WTC11 (cell line): ENCODE measurements around the gene ICE2. TPM values are rescaled to one million over a fixed set of nuclear protein-coding genes. Genes with fewer than 3 reads are reported as not detected.

Experiments
- ATAC-seq: fragments of 200-7000 bp; cut with Tn5 transposase; 2 replicates; pipeline ENCODE4 v1.10.0; 2021; ENCODE audit warnings: mild to moderate bottlenecking, moderate library complexity
- CTCF ChIA-PET: fragments of 300-600 bp; sonication (Branson Sonifier 250); formaldehyde crosslinking; loops from one replicate; lab custom pipeline; 2021; ENCODE audit warnings: antibody characterized with exemption; lab: Charles Lee
- POLR2A ChIA-PET: fragments of 350-600 bp; sonication (Branson Sonifier 250); formaldehyde crosslinking; loops from one replicate; lab custom pipeline; 2021; ENCODE audit warnings: antibody characterized with exemption; lab: Charles Lee
- DNase-seq: peaks from one replicate; pipeline ENCODE4 v3.0.0; 2021; ENCODE audit warnings: low spot score
- H3K27ac Mint-ChIP-seq: 2 replicates; pipeline ENCODE4 v1.8.0; 2021; ENCODE audit warnings: mixed read lengths
- H3K27me3 Mint-ChIP-seq: 2 replicates; pipeline ENCODE4 v1.8.0; 2021; ENCODE audit warnings: low read depth, mild to moderate bottlenecking, moderate library complexity, mixed read lengths
- H3K36me3 Mint-ChIP-seq: 2 replicates; pipeline ENCODE4 v1.8.0; 2021; ENCODE audit warnings: mixed read lengths
- H3K4me1 Mint-ChIP-seq: 2 replicates; pipeline ENCODE4 v1.8.0; 2022; ENCODE audit warnings: mixed read lengths
- H3K4me3 Mint-ChIP-seq: 2 replicates; pipeline ENCODE4 v1.8.0; 2021; ENCODE audit warnings: mild to moderate bottlenecking, moderate library complexity, mixed read lengths
- H3K9me3 Mint-ChIP-seq: 2 replicates; pipeline ENCODE4 v1.8.0; 2021; ENCODE audit warnings: mixed read lengths
- ARID4B ChIP-seq: sonication (generic); formaldehyde crosslinking; IDR thresholded peaks from 2 replicates; pipeline ENCODE4 v1.8.0; 2023; ENCODE audit warnings: missing genetic modification reagents, mild to moderate bottlenecking, borderline replicate concordance
- CBFB ChIP-seq: sonication (generic); formaldehyde crosslinking; IDR thresholded peaks from 2 replicates; pipeline ENCODE4 v1.8.1; 2022; ENCODE audit warnings: mild to moderate bottlenecking, low read depth, missing genetic modification reagents
- CTCF ChIP-seq: fragments of 200-600 bp; IDR thresholded peaks from 2 replicates; pipeline ENCODE4 v1.8.0; 2022; ENCODE audit warnings: antibody characterized with exemption
- E2F1 ChIP-seq: sonication (generic); formaldehyde crosslinking; IDR thresholded peaks from 2 replicates; pipeline ENCODE4 v1.8.0; 2022; ENCODE audit warnings: mild to moderate bottlenecking, missing genetic modification reagents
- ELF4 ChIP-seq: sonication (generic); formaldehyde crosslinking; IDR thresholded peaks from 2 replicates; pipeline ENCODE4 v1.8.1; 2022; ENCODE audit warnings: low read depth, mild to moderate bottlenecking, moderate library complexity, missing genetic modification reagents
- ESRRA ChIP-seq: sonication (generic); formaldehyde crosslinking; IDR thresholded peaks from 2 replicates; pipeline ENCODE4 v1.8.1; 2022; ENCODE audit warnings: mild to moderate bottlenecking, missing genetic modification reagents, borderline replicate concordance
- FOXP4 ChIP-seq: sonication (generic); formaldehyde crosslinking; IDR thresholded peaks from 2 replicates; pipeline ENCODE4 v1.8.0; 2022; ENCODE audit warnings: mild to moderate bottlenecking, missing genetic modification reagents
- HMGA2 ChIP-seq: fragments of 250-450 bp; sonication (Bioruptor Pico); IDR thresholded peaks from 2 replicates; pipeline ENCODE4 v1.4.0; 2021; ENCODE audit warnings: mild to moderate bottlenecking, moderate library complexity
- IRF1 ChIP-seq: sonication (generic); formaldehyde crosslinking; IDR thresholded peaks from 2 replicates; pipeline ENCODE4 v1.8.0; 2023; ENCODE audit warnings: missing genetic modification reagents
- JUN ChIP-seq: sonication (generic); formaldehyde crosslinking; IDR thresholded peaks from 2 replicates; pipeline ENCODE4 v1.8.0; 2023; ENCODE audit warnings: mild to moderate bottlenecking, missing genetic modification reagents
- KAT7 ChIP-seq: sonication (generic); formaldehyde crosslinking; IDR thresholded peaks from 2 replicates; pipeline ENCODE4 v1.8.1; 2023; ENCODE audit warnings: missing genetic modification reagents, mild to moderate bottlenecking, borderline replicate concordance
- MAX ChIP-seq: sonication (generic); formaldehyde crosslinking; IDR thresholded peaks from 2 replicates; pipeline ENCODE4 v1.8.0; 2022; ENCODE audit warnings: mild to moderate bottlenecking, missing genetic modification reagents
- NR1H2 ChIP-seq: sonication (generic); formaldehyde crosslinking; IDR thresholded peaks from 2 replicates; pipeline ENCODE4 v1.9.0; 2021; ENCODE audit warnings: mild to moderate bottlenecking, moderate library complexity, missing genetic modification reagents
- PRDM15 ChIP-seq: sonication (generic); formaldehyde crosslinking; IDR thresholded peaks from 2 replicates; pipeline ENCODE4 v1.8.0; 2022; ENCODE audit warnings: missing genetic modification reagents
- ZNF219 ChIP-seq: sonication (generic); formaldehyde crosslinking; IDR thresholded peaks from 2 replicates; pipeline ENCODE4 v1.8.0; 2023; ENCODE audit warnings: missing genetic modification reagents, mild to moderate bottlenecking, borderline replicate concordance
- ZNF425 ChIP-seq: fragments of 250-450 bp; sonication (Bioruptor Pico); conservative IDR thresholded peaks from 2 replicates; pipeline ENCODE4 v1.9.0; 2021; ENCODE audit warnings: mild to moderate bottlenecking
- ZNF512 ChIP-seq: sonication (generic); formaldehyde crosslinking; IDR thresholded peaks from 2 replicates; pipeline ENCODE4 v1.8.1; 2022; ENCODE audit warnings: missing genetic modification reagents, borderline replicate concordance
- total RNA-seq: library from RNA; stranded (reverse); gene quantifications from 3 replicates; pipeline ENCODE4 v1.2.3, GENCODE V29; 2021

The ICE2 gene
- total RNA-seq, 1 experiment from 2014 or later, result 76.9 TPM

GRCh38 chr15:60373327-60373726 lies 105.6 kb downstream of the ICE2 start (continued):
- TF ChIP-seq ZNF219 (CRISPR knock-in tag), result no peak
- no peak for TF ChIP-seq ARID4B (CRISPR knock-in tag)
- no peak for TF ChIP-seq ESRRA (CRISPR knock-in tag)
- no peak for TF ChIP-seq NR1H2 (CRISPR knock-in tag)
- no peak for TF ChIP-seq JUN (CRISPR knock-in tag)

- peaks cover 6% of the 10 kb centered on the region; the same call in 1 of the 2 replicates for H3K36me3 Mint-ChIP-seq
- no peaks in the 10 kb centered on the region for H3K9me3 Mint-ChIP-seq
- no peak overlapping the region for H3K27ac Mint-ChIP-seq
- CTCF ChIA-PET, result interaction anchor here (0.9 kb wide), 1 partner anchor 35 kb away, joined by 3 read pairs; no protein-coding TSS in a partner anchor
- H3K4me1 Mint-ChIP-seq, result peaks cover 29% of the 10 kb centered on the region
- DNase-seq (no peak), ATAC-seq (no peak)
- H3K4me3 Mint-ChIP-seq, result no peak overlapping the region
- peaks cover 37% of the 10 kb centered on the region for H3K27me3 Mint-ChIP-seq
- POLR2A ChIA-PET, result interaction anchor here (0.6 kb wide), 1 partner anchor 20 kb away, joined by 3 read pairs; no protein-coding TSS in a partner anchor
- TF ChIP-seq PRDM15 (CRISPR knock-in tag), result no peak
- TF ChIP-seq ESRRA (CRISPR knock-in tag), result no peak
- TF ChIP-seq FOXP4, result no peak
- no peak for TF ChIP-seq HMGA2 (CRISPR knock-in tag)
- no peak for TF ChIP-seq IRF1
- no peak for TF ChIP-seq CTCF
- no peak for TF ChIP-seq CBFB
- TF ChIP-seq E2F1 (CRISPR knock-in tag), result no peak
- no peak for TF ChIP-seq KAT7
- no peak for TF ChIP-seq ZNF425 (CRISPR knock-in tag)
- no peak for TF ChIP-seq MAX (CRISPR knock-in tag)
- TF ChIP-seq ELF4 (CRISPR knock-in tag), result no peak
- TF ChIP-seq ZNF512 (CRISPR knock-in tag), result no peak
These were observed 106.2 kb downstream of the ICE2 start for GRCh38 chr15:60372756-60373155.
